GM19240 (cell line): ENCODE data around the gene SFTPD.
A peak's percentile ranks its signal among the peaks of the same experiment; 100 is the strongest.

Source experiments
- DNase-seq: peaks from one replicate; pipeline ENCODE4 v3.0.0; 2011; ENCODE audit warnings: low spot score; ENCODE audit not compliant: insufficient read length

Gene SFTPD

DNA sequence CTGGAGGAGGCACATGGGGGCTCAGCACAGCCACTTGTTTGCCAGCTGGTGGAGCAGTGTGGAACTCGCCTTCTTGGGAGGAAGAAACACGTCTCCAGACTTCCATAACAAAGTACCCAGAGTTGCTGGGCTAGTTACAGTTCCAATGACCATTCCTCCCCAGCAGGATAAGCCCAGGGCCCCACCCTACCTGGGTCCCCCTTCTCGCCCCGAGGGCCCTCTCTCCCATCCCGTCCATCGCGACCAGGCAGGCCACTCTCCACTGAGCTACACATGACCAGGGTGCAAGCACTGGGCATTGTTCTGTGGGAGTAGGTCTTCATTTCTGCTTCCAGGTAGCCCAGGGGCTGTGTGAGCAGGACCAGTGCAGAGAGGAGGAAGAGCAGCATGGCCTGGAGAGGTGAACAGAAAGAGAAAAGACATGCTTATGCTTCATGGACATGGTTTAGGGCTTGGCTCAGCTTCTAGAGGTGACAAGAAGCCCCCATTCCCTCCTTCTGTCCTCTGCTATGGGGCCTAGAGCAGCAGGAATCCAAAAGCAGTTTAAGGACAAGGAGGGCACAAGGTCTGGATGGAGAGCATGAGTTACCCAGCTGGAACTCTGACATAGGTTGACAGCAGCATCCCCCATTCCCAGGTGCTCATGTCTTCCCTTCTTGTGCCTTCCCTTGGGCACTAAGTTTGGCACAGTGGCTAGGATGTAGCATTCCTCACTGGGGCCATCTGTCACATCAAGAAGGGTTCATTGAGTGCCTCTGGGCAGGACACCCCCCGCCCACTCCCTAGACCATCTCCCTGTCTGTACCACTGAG lies 2.4 kb downstream of the SFTPD start:
- DNase-seq: no peak

DNA sequence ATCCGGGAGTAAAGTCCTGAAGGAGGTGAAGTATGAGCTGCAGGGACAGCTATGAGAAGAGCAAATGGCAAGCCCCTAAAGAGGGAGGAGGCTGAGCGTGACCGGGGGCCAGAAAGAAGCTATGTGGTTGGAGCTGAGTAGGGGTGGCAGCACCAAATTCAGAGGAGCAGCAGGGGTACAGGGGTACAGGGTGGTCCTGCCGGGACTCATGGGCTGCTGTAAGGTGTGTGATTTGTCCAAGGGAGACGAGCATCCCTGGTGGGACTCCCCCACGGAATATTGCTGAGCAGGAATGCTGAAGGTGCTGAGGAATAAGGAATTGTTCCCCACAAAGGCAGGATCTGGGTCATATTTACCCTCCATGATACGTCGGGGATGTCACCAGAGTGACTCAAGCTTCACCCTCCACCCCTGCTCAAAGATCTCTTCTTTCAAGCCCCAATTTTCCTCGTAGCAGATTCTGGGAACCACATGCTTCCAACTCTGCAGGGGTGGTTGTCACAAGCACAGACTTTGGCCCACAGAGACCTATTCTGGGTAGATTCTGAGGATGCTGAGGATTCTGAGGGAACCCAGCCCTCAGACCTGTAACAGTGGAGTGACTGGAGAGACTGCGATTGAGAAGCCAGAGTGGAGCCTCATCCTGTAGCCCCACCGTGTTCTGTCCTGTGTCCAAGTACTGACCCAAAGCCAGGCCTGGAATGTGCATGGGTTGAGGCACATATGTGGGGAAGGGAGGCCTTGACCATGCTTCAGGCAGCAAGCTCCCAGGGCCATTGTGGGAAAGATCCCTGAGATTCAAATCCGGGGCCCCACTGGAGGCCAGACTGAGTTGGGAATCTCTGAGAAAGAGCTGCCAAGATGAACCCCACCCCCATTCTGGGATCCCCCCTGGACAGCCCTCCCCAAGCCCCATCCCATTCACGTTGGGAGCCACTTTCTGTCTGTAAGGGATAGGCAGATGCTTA lies 4.2 kb downstream of the SFTPD start:
- DNase-seq: no peak

DNA sequence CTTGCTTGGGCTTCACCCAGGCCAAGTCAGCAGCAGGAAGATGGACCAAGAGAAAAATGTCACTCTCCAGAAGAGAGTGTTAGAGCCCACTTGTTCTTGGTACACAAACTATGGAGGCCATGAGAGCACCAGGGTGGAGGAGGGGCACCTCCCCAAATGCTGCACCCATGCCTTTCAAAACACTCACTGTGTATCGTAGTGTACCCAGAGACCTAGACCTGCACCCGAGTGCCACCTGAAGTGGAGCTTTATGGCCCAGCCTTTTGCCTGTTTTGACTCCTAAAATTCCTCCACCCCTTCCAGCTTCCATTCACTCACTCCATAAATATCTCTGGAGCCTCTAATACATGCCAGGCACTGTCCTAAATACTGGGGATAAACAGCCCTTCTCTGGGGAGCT lies 5.0 kb downstream of the SFTPD start:
- DNase-seq: no peak

DNA sequence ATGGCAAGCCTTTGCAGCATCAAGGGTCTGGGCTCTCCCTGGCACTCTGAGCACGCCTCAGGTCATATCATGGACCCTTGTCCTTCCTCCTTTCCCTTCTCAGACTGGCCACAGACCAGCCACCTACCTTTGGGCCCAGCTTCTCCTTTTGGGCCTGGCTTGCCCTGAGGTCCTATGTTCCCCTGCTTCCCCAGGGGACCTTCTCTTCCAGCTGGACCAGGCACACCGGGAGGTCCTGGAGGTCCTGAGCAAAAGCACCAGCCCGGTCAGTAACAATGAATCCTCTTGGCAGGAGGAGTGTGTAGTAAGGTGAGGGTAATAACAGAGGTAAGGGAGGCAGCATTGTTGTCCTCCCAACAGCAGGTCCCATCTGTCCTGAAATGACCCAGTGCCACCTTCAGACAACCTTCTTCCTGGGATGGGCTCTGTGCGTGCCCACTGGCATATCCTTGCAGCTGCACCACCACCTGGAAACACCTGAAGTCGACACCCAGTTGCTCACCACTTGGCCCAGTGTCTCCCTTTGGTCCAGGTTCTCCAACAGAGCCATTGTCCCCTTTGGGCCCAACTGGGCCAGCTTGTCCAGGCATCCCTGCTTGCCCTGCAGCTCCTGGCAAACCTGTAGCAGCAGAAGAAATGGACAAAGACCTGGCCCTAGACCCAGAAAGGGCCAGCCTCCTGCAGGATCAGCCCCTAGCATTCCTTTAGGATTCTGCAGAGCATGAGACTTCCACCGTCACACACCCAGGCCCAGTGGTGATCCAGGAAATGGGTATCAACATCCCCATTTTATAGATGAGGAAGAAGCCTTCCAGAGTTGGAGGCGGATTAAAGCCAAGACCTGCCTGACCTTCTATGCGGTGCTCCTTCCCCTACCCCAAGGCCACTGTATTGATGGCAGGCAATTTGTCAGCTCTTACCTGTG lies 6.4 kb downstream of the SFTPD start:
- no peak for DNase-seq

DNA sequence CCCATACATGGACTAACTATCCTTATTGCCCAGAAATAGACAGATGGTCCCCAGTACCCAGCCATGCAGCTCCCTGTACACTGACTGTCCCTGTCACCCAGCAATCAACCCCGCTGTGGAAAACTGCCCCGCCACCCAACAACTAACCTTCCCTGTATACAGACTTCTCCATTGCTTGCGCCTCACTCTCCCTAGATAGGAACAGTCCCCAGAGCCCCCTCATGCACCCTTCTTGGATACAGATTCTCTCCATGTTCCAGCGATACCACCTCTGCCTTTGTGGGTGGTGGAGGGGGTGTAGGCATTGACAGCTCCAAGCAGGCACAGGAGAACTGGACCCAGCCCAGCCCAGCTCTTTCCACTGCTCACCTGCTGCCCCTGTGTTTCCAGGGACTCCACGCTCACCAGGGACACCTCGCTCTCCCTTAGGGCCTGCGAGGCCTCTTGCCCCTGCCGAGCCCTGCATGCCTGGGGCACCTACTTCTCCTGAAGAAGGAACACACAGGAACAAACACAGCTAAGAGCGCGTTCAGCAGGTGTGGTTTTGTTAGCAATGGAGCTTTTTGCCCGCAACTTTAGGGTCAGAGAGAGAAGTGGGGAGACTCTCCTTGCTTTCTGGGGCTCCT lies 7.2 kb downstream of the SFTPD start:
- DNase-seq: no peak

DNA sequence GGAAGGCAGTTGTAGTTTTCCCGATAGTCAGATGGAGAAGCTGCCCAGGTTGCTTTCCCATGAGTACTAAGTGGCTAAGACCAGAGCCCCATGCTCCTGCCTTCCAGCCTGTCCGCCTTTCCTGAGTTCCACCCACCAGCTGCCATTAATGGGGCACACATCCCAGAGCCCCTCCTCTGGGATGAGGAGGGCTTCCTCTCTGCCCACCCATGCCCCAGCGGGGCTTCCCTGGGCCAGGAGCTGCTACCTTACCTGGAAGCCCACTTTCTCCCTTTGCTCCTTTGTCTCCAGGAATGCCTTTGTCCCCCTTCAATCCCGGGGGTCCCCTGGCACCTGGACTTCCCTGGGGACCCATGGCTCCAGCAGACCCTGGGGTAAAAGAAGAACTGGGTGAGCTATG lies 7.8 kb downstream of the SFTPD start:
- no peak for DNase-seq

DNA sequence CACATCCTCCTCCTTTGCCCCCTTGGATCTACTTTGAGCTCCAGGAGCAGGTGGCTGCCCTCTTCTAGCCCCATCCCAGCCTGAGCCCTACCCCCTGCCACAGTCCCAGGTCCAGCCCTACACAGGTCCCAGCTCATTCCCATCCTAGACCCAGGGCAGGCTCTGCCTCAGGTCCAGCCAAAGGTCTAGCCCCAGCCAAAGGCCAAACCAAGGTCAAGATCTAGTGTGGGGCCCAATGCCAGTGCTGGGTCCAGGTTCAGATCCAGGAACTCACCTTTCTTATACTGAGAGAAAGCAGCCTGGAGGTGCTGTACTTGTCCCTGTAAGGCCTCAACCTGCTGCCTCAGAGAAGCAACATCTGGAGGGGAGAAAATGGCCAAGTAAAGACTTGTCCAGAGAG lies 8.5 kb downstream of the SFTPD start:
- no peak for DNase-seq

DNA sequence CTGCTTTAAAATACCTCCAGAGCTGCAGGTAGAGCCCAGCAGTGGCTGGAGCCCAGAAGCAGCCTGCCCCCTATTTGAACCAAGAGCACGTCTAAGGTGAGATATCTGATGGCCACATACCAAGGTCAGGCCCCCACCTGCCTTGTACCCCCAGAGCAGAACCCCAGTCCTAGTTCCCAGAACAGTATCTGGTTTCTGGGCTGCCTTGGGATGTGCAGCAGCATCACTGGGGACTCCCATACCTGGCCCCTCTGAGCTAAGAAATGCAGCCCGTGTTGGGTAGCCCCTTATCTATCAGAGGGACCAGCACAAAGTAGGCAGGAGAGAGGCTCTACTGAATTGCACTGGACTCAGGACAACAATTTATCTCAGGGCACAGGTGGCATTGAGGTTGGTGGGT lies 8.9 kb downstream of the SFTPD start:
- DNase-seq: no peak

DNA sequence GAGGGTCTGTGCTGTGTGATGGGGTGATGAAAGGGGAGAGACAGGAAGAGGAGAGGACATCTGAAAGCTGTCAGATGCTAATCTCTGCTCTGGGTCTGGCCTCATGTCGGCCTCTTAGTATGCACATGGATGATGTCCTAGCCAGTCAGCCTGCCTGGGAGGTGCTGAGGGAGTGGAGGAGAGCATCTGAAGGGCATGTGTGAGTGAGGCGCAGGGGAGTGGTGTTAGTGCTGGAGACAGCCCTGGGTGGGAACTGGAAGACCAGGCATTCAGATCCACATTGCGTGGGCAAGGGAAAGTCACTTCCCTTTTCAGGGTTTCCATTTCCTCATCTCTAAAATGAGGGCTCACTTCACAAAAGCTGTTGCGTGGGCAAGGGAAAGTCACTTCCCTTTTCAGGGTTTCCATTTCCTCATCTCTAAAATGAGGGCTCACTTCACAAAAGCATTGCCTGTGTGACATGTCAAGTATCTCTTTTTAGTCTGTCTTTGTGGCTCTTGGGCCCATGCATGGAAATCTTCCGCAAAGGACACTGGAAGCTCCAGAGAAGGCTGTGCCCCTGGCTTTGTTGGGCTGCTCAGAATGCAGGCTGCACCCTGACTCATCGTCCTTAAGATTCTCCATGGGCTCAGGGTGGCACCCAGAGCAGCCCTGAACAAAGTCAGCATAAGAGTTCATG lies 10.0 kb downstream of the SFTPD start:
- no peak for DNase-seq

DNA sequence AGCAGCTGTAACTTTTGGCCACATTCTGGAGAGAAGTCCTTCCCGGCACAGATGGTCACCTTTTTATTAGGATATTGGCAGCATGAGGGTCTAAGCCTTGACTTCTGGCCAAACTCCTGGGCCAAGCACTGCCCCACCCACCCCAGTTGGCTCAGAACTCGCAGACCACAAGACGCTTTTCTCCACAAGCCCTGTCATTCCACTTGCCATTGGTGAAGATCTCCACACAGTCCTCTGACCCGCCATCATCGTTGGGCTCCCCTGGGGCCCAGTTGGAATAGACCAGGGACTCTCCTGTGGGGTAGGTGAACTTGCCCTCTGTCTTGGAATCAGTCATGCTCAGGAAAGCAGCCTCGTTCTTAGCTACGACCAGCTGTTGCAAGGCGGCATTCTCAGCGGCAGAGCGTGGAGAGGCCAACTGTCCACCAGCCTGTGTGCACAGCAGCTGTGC lies 11.2 kb downstream of the SFTPD start:
- no peak for DNase-seq

DNA sequence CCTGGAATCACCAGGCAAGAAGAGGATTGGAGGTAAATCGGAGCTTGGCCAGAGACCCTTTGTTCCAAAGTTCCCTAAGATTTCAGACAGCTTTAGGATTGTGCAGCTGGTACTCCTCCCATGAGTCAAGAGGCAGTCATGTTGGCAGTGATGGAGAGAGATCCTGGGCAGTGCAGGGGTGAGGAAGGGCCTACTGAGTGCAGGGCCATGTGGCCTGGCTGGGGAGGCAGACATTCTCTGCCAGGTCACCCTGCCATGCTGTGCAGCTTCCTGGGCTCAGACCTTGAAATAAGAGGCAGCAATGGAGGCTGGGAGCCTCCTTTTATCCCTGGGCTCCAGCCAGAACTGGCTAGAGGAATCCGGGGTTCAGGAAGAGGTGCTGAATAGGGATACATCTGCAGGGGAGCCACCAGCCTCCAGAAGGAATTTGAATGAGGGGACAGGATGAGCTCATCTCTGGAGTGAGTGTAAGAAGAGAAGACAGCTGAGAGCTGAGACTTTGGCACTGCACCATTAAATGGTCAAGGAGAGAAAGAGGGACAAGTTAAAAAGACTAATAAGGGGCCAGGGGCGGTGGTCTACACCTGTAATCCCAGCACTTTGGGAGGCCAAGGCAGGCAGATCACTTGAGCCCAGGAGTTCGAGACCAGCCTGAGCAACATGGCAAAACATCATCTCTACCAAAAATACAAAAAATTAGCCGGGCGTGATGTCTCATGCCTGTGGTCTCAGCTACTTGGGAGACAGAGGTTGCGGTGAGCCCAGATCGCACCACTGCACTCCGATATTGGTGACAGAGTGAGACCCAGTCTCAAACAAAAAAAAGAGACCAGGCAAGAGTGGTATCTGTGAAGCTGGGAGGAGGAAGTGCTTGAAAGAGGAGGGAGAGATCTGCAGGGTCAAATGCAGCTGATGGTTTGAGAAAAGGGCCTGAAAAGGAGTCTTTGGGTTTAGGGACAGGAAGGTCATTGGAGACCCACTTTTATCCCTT lies 12.0 kb downstream of the SFTPD start:
- no peak for DNase-seq

DNA sequence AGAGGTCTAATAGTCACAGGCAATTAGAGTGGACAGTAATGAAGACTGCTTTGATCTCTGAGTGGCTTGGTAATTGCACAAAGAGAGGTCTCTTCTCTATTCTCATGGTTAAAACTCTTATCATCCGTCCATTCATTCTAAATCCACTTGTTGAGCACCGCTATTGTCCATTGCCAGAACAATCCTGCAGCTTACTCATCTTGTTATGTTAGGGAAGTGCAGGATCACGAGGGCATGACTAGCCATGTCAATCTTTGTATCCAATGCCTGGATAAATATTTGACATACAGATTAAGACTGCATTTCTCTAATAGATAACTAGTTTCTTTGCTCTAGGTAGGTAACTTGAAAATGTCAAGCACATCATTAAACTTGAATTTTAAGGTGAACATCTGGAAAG lies 14.9 kb downstream of the SFTPD start:
- DNase-seq: no peak

DNA sequence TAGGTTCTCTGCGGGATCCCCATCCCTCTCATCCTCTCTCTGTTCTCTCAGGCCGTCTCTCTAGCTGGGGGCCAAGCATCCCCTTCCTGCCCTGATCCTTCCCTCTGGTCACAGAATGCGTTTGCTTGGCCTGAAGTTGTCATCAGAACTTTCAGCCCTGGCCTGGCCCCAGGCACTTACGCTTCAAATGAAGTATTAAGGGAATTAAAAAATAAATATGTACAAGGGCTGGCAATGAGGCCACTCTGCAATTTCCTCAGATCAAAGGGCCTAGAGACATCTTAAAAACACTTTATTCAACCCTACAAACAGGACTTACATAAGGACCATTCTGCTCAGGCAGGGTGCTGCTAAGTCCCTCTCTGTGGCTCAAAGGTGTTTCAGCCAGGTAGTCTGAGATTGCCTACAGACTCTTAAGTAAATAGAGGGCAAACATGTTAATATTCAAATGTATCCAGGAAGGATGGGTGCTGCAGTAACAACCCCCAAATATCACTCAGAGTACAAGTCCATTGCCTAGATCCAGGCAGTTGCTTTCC lies 16.0 kb downstream of the SFTPD start:
- DNase-seq: no peak

DNA sequence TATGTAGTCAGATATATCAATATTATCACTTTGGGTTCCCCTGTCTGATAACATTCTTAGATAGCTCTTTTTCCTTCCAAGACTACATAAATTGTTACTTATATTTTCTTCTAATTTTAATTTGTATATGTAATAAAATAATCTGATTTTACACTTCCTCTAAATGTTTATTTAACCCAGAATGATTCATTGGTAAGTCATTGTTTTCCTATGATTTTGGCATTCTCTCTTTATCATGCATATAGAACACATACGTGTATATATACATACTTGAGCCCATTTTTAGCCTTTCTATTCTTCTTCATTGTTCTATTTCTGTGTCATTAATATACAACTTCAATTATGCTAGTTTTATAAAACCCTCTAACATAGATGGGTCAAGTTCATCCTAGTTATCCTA lies 16.6 kb downstream of the SFTPD start:
- no peak for DNase-seq

DNA sequence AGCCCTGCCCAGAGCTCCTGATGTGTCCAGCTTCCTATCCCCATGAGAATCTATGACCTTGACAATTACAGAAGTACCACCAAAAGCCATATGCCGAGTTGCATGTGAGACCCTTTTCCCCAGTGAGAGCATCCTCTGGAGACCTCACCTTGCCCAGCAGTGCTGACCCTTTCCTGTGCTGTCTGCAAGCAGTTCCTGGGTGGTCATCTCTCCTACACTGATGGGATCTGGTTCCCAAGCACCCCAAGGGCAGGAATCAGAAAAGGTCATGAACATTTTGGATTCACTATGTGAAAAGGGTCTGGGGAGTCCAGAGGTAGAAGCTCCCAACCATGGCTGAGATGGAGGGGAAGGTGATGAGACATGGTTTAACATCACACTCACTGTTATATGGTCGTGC lies 18.2 kb downstream of the SFTPD start:
- no peak for DNase-seq

DNA sequence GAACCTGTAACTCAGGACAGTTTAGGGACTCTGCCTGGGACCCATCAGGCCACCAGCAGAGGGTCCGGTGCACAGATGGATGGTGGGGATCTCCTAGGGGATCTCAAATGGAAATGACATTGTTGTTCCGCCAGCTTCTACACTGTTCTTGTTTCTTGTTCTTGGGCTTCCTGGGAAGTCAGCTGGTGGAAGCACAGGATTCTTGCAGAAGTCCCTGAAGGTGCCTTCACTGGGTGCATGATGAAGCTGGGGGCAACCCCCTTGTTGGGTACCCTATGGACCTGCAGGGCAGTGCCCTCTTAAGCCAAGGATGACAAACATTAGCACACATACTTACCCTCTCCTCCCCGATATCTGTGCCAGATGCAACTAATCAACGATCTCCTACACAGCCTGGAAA lies 18.6 kb downstream of the SFTPD start:
- DNase-seq: no peak

DNA sequence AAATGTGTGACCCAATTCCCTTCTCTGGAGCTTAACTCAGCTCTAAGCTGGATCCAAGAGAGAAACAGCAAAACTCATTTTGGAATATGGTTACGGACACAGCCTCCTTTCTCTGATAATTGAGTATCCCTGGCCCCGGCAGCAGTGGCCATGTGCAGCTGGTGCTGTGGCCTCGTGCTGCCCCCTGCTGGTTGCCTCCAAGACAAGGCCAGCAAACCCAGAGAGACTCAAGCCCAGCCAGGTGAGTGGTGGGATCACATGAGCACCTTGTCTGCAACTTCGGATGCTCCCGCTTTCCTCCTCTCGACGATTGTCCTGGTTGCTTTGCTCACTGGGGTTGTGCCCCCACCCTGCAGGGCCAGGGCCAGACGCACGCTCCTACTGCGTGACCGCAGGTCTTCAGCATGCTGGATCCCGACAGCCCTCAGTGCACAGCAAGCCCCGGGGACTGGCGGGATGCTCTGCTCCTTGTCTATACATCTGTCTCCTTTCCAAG lies 19.4 kb downstream of the SFTPD start:
- DNase-seq: peak; percentile 45

DNA sequence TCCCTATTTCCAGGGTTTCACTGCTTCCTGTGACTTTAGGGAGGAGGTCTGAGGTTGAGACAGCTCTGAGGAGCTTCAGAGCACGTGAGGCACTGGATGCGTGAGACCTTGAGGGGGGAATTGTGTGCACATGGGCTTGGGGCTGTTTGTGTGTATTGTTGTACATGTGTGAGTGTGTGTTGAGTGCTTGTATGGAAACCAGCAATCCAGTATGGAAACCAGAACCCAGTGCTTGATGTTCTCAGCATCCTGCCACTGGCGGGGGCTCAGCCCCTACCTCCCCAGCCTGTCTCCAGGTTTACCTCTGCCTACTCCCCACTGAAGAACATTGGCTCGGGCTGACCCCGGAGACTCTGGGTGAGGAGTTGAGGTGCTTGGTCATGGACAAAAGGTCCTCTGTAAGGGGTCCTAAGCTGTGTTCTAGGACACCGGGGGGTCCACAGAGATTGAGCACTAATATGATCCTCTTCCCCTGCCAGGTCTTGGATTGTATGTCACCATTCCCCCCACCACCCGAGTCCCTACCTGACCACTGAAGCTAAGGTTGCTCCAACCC lies 20.8 kb downstream of the SFTPD start:
- DNase-seq: no peak
